Left hindlimb (tissue), 1 donor: ENCODE measurements around the gene KIAA1671.
A peak's percentile ranks its signal among the peaks of the same experiment; 100 is the strongest.

Experiments used
- DNase-seq: peaks from one replicate; pipeline ENCODE4 v3.0.0-alpha.2; 2018

KIAA1671 gene

GRCh38 chr22:25016311-25016710 is 63.8 kb downstream of the KIAA1671 start:
- no peak for DNase-seq

DNA sequence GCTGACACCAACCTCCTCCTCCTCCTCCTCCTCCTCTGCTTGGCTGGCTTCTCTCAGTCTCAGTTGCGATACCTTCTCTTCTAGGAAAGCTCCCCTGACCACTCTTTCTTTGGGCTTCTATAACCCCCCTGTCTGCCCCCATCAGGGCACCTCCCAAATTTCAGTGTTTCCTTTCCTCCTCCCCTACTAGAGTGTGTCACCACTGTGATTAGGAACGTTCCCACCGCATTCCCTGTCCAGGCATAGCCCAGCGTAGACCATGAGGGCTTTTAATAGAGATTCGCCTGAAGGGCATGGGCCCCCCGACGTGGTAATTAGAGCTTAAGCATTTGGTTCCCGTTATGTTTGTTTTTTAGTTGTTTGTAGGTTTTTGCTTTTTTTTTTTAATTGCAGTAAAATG is 65.5 kb downstream of the KIAA1671 start:
- DNase-seq: no peak

- DNase-seq: no peak
Measured at GRCh38 chr22:25019427-25020184, 67.1 kb downstream of the KIAA1671 start.

GRCh38 chr22:25021409-25021808 is 68.9 kb downstream of the KIAA1671 start:
- no peak for DNase-seq

DNA sequence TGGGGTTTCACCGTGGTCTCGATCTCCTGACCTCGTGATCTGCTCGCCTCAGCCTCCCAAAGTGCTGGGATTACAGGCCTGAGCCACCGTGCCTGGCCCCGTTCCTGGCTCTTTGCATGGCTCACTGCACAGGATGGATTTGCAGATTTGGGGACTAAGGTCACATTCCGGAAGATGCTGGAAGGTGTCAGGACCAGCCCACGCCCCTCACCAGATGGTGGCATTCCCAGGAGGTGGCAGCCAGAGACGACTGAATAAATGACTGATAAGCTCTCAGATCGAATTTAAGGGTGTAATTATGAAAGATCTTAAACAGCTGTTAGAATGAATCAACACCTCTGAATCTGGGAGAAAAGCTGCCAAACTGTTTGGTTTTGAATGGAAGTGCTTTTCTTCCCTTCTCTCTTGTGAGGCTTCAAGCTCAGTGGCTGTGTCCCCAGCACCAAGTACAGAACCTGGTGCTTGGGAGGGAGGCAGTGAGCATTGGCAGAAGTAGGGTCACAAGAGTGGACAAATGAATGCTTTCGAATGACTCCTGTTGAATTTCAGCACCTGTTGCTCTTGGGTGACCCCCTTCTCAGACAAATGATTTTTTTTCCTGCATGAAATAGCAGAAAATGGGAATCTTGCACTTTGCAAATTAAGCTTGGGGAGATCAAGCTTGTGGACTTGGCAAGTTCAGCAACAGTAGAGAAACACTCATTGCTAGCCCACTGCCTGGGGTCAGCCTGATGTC is 69.6 kb downstream of the KIAA1671 start:
- DNase-seq: no peak

DNA sequence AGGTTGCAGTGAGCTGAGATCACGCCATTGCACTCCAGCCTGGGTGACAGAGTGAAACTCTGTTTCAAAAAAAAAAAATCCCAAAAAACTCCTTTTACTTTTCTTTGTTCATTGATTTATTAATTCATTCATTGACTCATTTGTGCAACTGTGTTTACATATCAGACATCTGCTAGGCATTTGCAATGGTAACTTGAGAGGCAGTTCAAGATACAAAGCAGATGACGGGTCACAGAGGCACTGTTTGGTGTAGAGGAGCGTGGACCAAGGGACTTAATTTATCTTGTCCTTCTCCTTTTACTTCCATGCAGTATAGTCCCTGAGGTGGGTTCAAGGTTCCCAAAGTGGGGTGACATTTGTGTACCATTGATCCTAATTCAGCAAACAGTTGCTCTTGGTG is 71.4 kb downstream of the KIAA1671 start:
- DNase-seq: no peak

DNA sequence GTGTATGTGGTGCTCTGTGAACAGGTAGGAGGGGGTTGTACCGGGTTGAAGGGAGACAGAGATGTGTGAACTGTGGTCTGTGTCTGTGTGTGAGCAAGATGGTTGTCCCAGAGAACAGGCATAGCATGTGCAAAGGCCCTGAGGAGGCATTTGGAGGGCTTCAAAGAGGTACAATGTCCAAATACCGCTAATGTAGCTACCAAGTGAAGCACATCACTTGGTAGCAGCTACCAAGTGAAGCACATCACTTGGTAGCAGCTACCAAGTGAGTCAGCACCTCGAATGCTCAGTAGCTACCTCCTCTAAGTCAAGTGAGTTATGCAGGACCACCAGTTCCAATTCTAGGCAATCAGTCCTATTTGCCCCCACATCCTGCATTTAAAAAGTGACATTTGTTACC is 72.4 kb downstream of the KIAA1671 start:
- no peak for DNase-seq

DNA sequence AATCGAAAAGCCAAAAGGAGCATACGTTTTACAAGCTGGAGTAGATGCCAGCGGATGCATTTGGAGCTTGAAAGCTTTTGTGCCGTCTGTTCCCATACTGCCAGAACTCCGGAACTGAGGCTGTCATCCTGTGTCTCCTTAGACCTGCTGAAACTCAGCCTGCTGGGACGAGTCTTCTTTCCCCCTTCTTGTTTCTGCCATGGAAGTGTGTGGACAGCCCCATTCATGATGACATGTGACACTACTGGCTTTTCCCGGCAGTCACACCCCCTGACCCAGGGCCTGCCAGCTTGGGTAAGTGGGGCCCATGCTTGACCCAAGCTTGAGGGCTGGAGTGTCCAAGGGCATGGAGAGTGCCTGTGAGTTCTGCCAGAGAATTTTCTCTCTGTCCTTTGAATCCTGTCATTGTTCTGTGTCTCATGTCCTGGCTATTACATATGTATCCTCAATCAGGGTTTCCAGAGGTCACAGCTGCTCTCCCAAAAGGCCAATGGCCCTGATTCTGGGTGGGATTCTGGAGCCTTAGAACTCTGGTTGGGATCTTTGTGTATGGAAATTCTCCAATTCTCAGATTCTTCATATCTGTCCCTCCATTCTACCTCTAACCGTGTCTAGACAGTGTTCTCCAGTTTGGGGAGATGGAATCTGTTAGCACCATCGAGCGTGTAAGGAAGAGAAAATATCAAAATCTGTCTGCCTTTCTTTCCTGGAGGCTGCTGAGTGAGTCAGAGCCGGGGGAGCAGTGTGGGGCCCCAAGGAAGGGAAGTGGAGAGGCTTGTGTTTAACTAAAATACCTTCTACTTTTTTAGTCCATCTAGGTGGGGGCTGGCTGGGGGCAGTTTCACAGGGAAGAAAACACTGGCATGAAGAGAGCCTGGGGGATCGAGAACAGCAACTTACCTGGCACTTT is 73.2 kb downstream of the KIAA1671 start:
- peak; percentile 54 for DNase-seq

- DNase-seq: no peak
Measured at GRCh38 chr22:25027043-25027906, 74.8 kb downstream of the KIAA1671 start.

DNA sequence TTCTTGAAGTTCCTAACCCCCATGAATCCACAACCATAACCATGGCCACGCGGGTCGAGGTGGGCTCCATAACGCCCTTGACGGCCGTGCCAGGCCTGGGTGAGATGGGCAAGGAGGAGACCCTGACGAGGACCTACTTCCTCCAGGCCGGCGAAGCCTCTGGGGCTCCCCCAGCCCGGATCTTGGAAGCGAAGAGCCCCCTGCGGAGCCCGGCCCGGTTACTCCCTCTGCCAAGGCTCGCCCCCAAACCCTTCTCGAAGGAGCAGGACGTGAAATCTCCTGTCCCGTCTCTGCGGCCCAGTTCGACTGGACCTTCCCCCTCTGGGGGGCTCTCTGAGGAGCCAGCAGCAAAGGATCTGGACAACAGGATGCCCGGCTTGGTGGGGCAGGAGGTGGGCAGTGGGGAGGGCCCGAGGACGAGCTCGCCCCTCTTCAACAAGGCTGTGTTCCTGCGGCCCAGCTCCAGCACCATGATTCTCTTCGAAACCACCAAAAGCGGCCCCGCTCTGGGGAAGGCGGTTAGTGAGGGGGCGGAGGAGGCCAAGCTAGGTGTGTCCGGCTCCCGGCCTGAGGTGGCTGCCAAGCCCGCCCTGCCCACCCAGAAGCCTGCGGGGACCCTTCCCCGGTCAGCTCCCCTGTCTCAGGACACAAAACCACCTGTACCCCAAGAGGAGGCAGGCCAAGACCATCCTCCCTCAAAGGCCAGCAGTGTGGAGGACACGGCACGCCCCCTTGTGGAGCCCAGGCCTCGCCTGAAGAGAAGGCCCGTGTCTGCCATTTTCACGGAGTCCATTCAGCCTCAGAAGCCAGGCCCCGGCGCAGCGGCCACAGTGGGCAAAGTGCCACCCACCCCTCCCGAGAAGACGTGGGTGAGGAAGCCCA is 75.7 kb downstream of the KIAA1671 start:
- DNase-seq: no peak

- no peak for DNase-seq
Measured at GRCh38 chr22:25028841-25029141, 76.3 kb downstream of the KIAA1671 start.

DNA sequence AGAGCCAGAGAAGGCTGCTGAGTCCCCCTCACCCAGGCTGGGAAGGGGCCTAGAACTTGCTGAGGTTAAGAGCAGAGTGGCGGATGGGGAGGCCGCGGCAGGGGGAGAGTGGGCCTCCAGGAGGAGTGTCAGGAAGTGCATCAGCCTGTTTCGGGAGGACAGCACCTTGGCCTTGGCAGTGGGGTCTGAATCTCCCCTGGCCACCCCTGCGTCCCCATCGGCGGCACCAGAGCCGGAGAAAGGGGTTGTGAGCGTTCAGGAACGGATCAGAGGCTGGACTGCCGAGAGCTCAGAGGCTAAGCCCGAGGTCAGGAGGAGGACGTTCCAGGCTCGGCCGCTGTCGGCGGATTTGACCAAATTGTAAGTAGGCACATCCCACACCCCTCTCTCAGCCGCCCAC is 76.7 kb downstream of the KIAA1671 start:
- DNase-seq: no peak

GRCh38 chr22:25030636-25031035 is 78.1 kb downstream of the KIAA1671 start:
- DNase-seq: peak; percentile 68

DNA sequence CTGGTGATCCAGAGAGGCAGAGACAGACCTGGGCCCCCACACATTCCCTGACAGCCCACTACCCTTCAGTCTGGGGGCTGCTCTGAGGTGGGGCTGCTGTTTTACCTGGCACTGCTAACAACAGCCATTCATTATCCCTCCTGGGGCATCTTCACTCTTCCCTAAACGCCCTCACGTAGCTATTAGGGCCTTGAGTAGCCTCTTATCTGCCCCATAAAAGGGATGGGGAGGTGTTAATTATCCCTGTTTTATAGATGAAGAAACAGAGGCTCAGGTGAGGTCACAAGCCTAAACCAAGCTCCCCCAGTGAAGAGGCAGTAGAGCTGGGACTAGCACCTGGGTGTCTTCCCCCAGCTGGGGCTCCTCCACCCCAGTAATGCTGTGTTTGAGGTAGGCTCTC is 79.5 kb downstream of the KIAA1671 start:
- DNase-seq: no peak

DNA sequence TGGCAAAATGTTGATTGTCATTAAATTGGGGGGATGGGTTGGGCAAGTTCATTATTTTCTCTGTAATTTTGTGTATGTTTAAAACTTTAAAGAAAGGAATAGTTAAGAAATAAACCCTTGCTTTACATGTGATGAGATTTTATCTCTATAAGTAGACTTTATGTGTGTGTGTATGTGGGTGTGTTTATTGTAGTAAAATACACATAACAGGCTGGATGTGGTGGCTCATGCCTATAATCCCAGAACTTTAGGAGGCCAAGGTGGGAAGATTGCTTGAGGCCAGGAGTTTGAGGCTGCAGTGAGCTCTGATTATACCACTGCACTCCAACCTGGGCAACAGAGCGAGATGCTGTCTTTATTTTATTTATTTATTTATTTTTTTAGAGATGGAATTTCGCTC is 83.2 kb downstream of the KIAA1671 start:
- no peak for DNase-seq

DNA sequence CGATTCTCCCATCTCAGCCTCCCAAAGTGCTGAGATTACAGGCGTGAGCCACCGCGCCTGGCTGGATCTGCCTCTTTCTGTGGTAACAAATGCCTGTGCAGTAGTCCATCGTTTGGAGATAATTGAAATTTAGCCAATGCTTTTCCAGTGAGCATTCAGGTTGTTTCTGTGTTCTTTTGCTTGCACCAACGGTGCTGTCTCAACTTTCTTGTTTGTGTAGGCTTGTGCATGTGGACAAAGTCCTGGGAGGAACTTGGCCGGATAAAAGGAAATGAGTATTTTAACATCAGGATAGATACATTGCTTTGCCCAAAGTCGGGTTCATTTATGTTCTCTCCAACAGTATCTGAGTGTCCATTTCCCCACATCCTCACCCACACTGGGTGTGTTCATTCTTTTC is 85.7 kb downstream of the KIAA1671 start:
- no peak for DNase-seq

GRCh38 chr22:25038771-25039170 is 86.3 kb downstream of the KIAA1671 start:
- DNase-seq: no peak

DNA sequence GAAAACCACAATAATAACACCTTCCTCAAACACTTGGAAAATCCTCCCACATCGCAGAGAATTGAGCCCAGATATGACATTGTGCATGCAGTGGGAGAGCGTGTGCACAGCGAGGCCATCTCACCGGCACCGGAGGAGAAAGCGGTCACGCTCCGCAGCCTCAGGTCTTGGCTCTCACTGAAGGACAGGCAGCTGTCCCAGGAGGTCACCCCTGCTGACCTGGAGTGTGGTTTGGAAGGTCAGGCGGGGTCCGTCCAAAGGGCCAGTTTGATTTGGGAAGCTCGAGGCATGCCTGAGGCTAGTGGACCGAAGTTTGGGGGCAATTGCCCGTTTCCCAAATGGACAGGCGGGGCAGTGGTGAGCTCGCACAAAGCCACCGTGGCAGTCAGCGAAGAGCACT is 86.7 kb downstream of the KIAA1671 start:
- DNase-seq: no peak

GRCh38 chr22:25039754-25040153 is 87.2 kb downstream of the KIAA1671 start:
- no peak for DNase-seq

DNA sequence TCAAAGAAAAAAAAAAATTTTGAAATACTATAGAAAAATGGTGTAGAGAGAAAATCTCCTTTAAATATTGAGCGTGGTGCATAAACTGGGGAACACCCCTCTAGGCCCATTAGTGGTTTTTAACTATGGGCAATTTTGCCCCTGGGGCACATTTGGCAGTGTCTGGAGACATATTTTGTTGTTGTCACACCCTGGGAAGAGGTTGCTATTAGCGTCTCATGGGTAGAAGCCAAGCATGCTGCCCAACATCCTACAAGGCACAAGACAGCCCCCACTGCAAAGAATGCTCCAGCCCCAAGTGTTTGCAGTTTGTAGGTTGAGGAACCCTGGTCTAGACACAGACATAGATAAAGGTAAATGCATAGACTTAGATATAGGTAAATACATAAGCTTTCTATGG is 92.6 kb downstream of the KIAA1671 start:
- DNase-seq: no peak

- DNase-seq: no peak
Measured at GRCh38 chr22:25048071-25048470, 95.6 kb downstream of the KIAA1671 start.
